GM12878 (cell line): Measurements from ENCODE around the gene RELT. TPM values are rescaled to one million over a fixed set of nuclear protein-coding genes. Genes with fewer than 3 reads are reported as not detected.
A peak's percentile ranks its signal among the peaks of the same experiment; 100 is the strongest.

Source experiments
- ATAC-seq: fragments of 200-7000 bp; cut with Tn5 transposase; 3 replicates; pipeline ENCODE4 v1.9.1; 2020; ENCODE audit warnings: mild to moderate bottlenecking, moderate library complexity
- BruUV-seq: library from RNA; stranded (reverse); fragments of 400-500 nt; replicated peaks from 2 replicates; lab custom pipeline; 2021; lab: Mats Ljungman, UMichigan
- CTCF ChIA-PET: fragments of 300-600 bp; sonication (Branson Sonifier 250); formaldehyde crosslinking; extraction: SDS; loops from one replicate; lab custom pipeline; 2021; ENCODE audit warnings: inconsistent platforms; lab: Yijun Ruan, JAX
- POLR2A ChIA-PET: fragments of 350-600 bp; formaldehyde crosslinking; extraction: SDS; loops from one replicate; lab custom pipeline; 2021; ENCODE audit warnings: inconsistent platforms; lab: Charles Lee
- RAD21 ChIA-PET: fragments of 300-600 bp; sonication (Branson Sonifier 250); formaldehyde crosslinking; loops from one replicate; lab custom pipeline; 2023; ENCODE audit warnings: antibody characterized with exemption; ENCODE audit not compliant: unreplicated experiment; lab: Charles Lee
- SMC1A ChIA-PET: fragments of 300-600 bp; sonication (Branson Sonifier 250); formaldehyde crosslinking; loops from one replicate; lab custom pipeline; 2023; ENCODE audit not compliant: unreplicated experiment, uncharacterized antibody; lab: Charles Lee
- DNase-seq: peaks from one replicate; pipeline ENCODE4 v3.0.0-alpha.2; 2011; ENCODE audit warnings: low read depth, low spot score
- FAIRE-seq: peaks from 3 replicates; lab custom pipeline; 2011; peaks lifted over from hg19 to GRCh38; lab: Jason Lieb, UNC
- H2AFZ ChIP-seq: 2 replicates; pipeline ENCODE4 v1.6.0; 2011; ENCODE audit warnings: low read depth, low read length, control low read depth; ENCODE audit not compliant: control insufficient read depth
- H3K27ac ChIP-seq: 2 replicates; pipeline ENCODE4 v1.5.1; 2011; ENCODE audit warnings: control low read depth; ENCODE audit not compliant: control insufficient read depth, insufficient read depth
- H3K27me3 ChIP-seq, 2 experiments: replicated peaks in 1 of 2; 2 replicates each; pipeline versions ENCODE4 v1.6.0 to v1.6.1; 2011; ENCODE audit warnings: low read length in 1 of 2; ENCODE audit not compliant: control insufficient read depth in 2 of 2, insufficient read depth in 2 of 2
- H3K36me3 ChIP-seq, 2 experiments: 2 replicates each; pipeline ENCODE4 v1.5.1; 2011; ENCODE audit warnings: low read length in 1 of 2; ENCODE audit not compliant: control insufficient read depth in 2 of 2, insufficient read depth in 2 of 2
- H3K4me1 ChIP-seq: 2 replicates; pipeline ENCODE4 v1.6.1; 2011; ENCODE audit warnings: mild to moderate bottlenecking, low read length, moderate library complexity, mixed read lengths; ENCODE audit not compliant: control insufficient read depth, insufficient read depth
- H3K4me2 ChIP-seq: 2 replicates; pipeline ENCODE4 v1.6.0; 2011; ENCODE audit warnings: control low read depth; ENCODE audit not compliant: control insufficient read depth, insufficient read depth
- H3K4me3 ChIP-seq: fragments of 200-600 bp; sonication (generic); 2 replicates; pipeline ENCODE4 v1.5.1; 2016
- H3K79me2 ChIP-seq: 2 replicates; pipeline ENCODE4 v1.6.0; 2011; ENCODE audit warnings: low read length; ENCODE audit not compliant: control insufficient read depth, insufficient read depth
- H3K9ac ChIP-seq: 2 replicates; pipeline ENCODE4 v1.8.0; 2011; ENCODE audit warnings: low read length, control low read depth, mixed read lengths; ENCODE audit not compliant: control insufficient read depth, insufficient read depth
- H3K9me3 ChIP-seq: replicated peaks from 3 replicates; pipeline ENCODE4 v1.5.1; 2011; ENCODE audit warnings: mild to moderate bottlenecking, low read length; ENCODE audit not compliant: control insufficient read depth, insufficient read depth
- H4K20me1 ChIP-seq: 2 replicates; pipeline ENCODE4 v1.6.0; 2011; ENCODE audit not compliant: control insufficient read depth, insufficient read depth
- ELK1 ChIP-seq: IDR thresholded peaks from 2 replicates; pipeline ENCODE4 v1.6.1; 2012; ENCODE audit warnings: low read depth, low read length, improper control_type of control experiment
- IKZF1 ChIP-seq: fragments of 450-650 bp; conservative IDR thresholded peaks from 2 replicates; pipeline ENCODE4 v1.6.1; 2017; ENCODE audit warnings: antibody characterized with exemption, mild to moderate bottlenecking
- MTA3 ChIP-seq: IDR thresholded peaks from 2 replicates; pipeline ENCODE4 v1.6.1; 2012; ENCODE audit warnings: low read length, inconsistent platforms, borderline replicate concordance
- RBBP5 ChIP-seq: fragments of 200-600 bp; sonication (generic); conservative IDR thresholded peaks from 2 replicates; pipeline ENCODE4 v1.6.1; 2016
- SIX5 ChIP-seq: IDR thresholded peaks from 2 replicates; pipeline ENCODE4 v1.6.1; 2011; ENCODE audit warnings: mild to moderate bottlenecking, low read depth, low read length, moderate library complexity; ENCODE audit not compliant: severe bottlenecking
- STAT1 ChIP-seq: fragments of 450-650 bp; conservative IDR thresholded peaks from 2 replicates; pipeline ENCODE4 v1.6.1; 2014; ENCODE audit warnings: antibody characterized with exemption, mild to moderate bottlenecking
- STAT3 ChIP-seq: IDR thresholded peaks from 2 replicates; pipeline ENCODE4 v1.6.1; 2011; ENCODE audit warnings: low read depth, low read length, improper control_type of control experiment
- WGBS: methylation state at CpG from one replicate; pipeline ENCODE4 v1.1.6; 2016; ENCODE audit warnings: low lambda C conversion rate; ENCODE audit not compliant: insufficient replicate concordance, insufficient coverage; ENCODE audit errors: missing lambda C conversion rate; 5-methylcytosine and 5-hydroxymethylcytosine counted together
- in situ Hi-C: fragments of 300-500 bp; cut with MboI; formaldehyde crosslinking; loops from 9 replicates; pipeline ENCODE4 v1.14.3; 2018; ENCODE audit warnings: mixed read lengths
- intact Hi-C: fragments of 100-400 bp; cut with micrococcal nuclease; formaldehyde crosslinking; loops from one replicate; pipeline ENCODE4 v1.14.2; 2022; ENCODE audit not compliant: unreplicated experiment
- polyA plus RNA-seq, 11 experiments: library from polyadenylated mRNA; depleted of rRNA in 4 of 11; unstranded in 6 of 11; stranded (reverse) in 5 of 11; fragments of >200 nt; fragmentation: Nextera tagmentation in 4 of 11; fragmentation: Illumina TruSeq in 1 of 11; extraction: Ambion mirVana in 4 of 11; extraction: Trizol in 1 of 11; gene quantifications; 1 replicate in 1 of 11; 2 replicates in 10 of 11; pipeline versions ENCODE4 v1.2.1 to v1.2.3, GENCODE V29; 2011 to 2016; ENCODE audit warnings: inconsistent platforms in 2 of 11, missing spikeins in 2 of 11, low read depth in 1 of 11
- total RNA-seq, 4 experiments: library from RNA; depleted of rRNA in 3 of 4; stranded (reverse); fragments of >200 nt in 3 of 4; fragmentation: Illumina TruSeq in 1 of 4; extraction: Trizol in 1 of 4; gene quantifications; 2 replicates each; pipeline versions ENCODE4 v1.2.1 to v1.2.3, GENCODE V29; 2013 to 2021
- TF ChIP-seq, protein P1 (sequence below), 3 experiments: IDR thresholded peaks in 2 of 3; conservative IDR thresholded peaks in 1 of 3; 2 replicates each; pipeline ENCODE4 v1.5.1; 2011; ENCODE audit warnings: low read depth in 3 of 3, low read length in 3 of 3, mild to moderate bottlenecking in 3 of 3, control low read depth in 2 of 3, moderate library complexity in 2 of 3, inconsistent platforms in 1 of 3, mixed read lengths in 1 of 3; ENCODE audit not compliant: control insufficient read depth in 2 of 3, insufficient read depth in 1 of 3; ENCODE audit errors: extremely low read depth in 1 of 3

The RELT gene
- total and polyA plus RNA-seq, 10 of the 15 experiments (the other 5 are each of a cell fraction or from before 2014, with no cell fraction given) = 1.2 to 28.5 (median 10.8) TPM

DNA sequence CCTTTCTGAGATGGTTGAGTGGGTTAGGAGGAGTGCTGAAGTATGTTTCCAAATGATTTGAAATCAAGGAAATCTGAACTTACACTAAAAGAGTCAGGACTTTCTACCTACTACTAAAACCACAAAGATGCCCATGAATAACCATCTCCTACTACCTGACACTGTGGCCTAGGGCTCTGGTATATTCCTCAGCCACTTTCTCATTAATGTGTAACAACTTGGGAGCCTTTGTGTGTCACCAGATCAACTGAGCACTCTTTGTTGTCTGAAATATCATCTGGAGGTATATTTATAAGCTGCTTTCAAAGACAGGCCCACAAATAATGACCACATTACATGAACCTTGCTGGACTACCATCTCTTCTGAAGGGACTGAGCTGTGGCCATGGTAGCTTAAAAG, 43.9 kb downstream of the RELT start (continued):
- TF ChIP-seq, protein P1, sequence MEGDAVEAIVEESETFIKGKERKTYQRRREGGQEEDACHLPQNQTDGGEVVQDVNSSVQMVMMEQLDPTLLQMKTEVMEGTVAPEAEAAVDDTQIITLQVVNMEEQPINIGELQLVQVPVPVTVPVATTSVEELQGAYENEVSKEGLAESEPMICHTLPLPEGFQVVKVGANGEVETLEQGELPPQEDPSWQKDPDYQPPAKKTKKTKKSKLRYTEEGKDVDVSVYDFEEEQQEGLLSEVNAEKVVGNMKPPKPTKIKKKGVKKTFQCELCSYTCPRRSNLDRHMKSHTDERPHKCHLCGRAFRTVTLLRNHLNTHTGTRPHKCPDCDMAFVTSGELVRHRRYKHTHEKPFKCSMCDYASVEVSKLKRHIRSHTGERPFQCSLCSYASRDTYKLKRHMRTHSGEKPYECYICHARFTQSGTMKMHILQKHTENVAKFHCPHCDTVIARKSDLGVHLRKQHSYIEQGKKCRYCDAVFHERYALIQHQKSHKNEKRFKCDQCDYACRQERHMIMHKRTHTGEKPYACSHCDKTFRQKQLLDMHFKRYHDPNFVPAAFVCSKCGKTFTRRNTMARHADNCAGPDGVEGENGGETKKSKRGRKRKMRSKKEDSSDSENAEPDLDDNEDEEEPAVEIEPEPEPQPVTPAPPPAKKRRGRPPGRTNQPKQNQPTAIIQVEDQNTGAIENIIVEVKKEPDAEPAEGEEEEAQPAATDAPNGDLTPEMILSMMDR (IDR thresholded peaks at IDR 0.05 in 2 of 3, conservative IDR thresholded peaks at IDR 0.05 in 1 of 3; ENCODE audit: control insufficient read depth in 2 of 3, extremely low read depth in 1 of 3, insufficient read depth in 1 of 3, low read depth in 3 of 3, low read length in 3 of 3) = no peak
- no peak for TF ChIP-seq MTA3

- peaks cover 3% of the 10 kb centered on the region; the same call in 1 of the 2 replicates for H3K4me1 ChIP-seq
- ATAC-seq (no peak), DNase-seq (no peak), FAIRE-seq (no peak)
- no peak overlapping the region for H2AFZ ChIP-seq
- no peak overlapping the region for H3K27ac ChIP-seq
- POLR2A ChIA-PET = interaction anchor here (0.5 kb wide), 1 partner anchor 11 kb away, joined by 5 read pairs; no protein-coding TSS in a partner anchor
- no peaks in the 10 kb centered on the region for H3K27me3 ChIP-seq
- H3K9ac ChIP-seq = no peak overlapping the region
- SMC1A ChIA-PET = interaction anchor here (0.5 to 6.1 kb wide), 8 partner anchors 8 to 647 kb away, joined by 3 to 34 read pairs (median 4); no protein-coding TSS in a partner anchor
- TSS peak; percentile 48 for BruUV-seq
- WGBS = 62% methylated on average over 4 of the region's 4 CpGs
- H3K36me3 ChIP-seq = peaks cover 0 to 4% of the 10 kb centered on the region in 2 experiments; a peak in 1 of 4 replicates
- intact Hi-C loops (no loop called here), in situ Hi-C loops (no loop called here)
- TF ChIP-seq ELK1 (no peak), IKZF1 (no peak), STAT3 (no peak), STAT1 (no peak), RBBP5 (no peak), SIX5 (no peak)
- H4K20me1 ChIP-seq = no peaks in the 10 kb centered on the region
- H3K4me3 ChIP-seq = no peak overlapping the region
- no peaks in the 10 kb centered on the region for H3K9me3 ChIP-seq
- RAD21 ChIA-PET = no interaction called here
- CTCF ChIA-PET = interaction anchor here (0.6 to 6.4 kb wide), 7 partner anchors 8 to 203 kb away, joined by 3 to 29 read pairs (median 5); no protein-coding TSS in a partner anchor
- no peaks in the 10 kb centered on the region for H3K79me2 ChIP-seq
- no peak overlapping the region for H3K4me2 ChIP-seq
Observed at GRCh38 chr11:73422886-73423285, 46.7 kb downstream of the RELT start.
